ENCODE data around the gene SHQ1. TPM values are rescaled to one million over a fixed set of nuclear protein-coding genes. Genes with fewer than 3 reads are reported as not detected.

The SHQ1 gene
- total and polyA plus RNA-seq, 9 of the 15 experiments (the other 6 are each of a cell fraction or from before 2014, with no cell fraction given) = 9.2 to 25.0 (median 14.1) TPM

GRCh38 chr3:72739531-72740466 is 108.4 kb downstream of the SHQ1 start (continued):
- TF ChIP-seq CCAR2 (IDR thresholded peaks at IDR 0.05; ENCODE audit: low read depth, low read length) (no peak), TCF3 (CRISPR knock-in tag; IDR thresholded peaks at IDR 0.05) (peak; percentile 44), TEAD4 (IDR thresholded peaks at IDR 0.05; ENCODE audit: low read length) (peak; percentile 38), TEAD4 (CRISPR knock-in tag; IDR thresholded peaks at IDR 0.05; ENCODE audit: borderline replicate concordance) (no peak), CXXC5 (CRISPR knock-in tag; IDR thresholded peaks at IDR 0.05) (no peak), MCM5 (IDR thresholded peaks at IDR 0.05; ENCODE audit: low read depth) (no peak), ZFP91 (CRISPR knock-in tag; IDR thresholded peaks at IDR 0.05) (no peak), FOXJ2 (tag; IDR thresholded peaks at IDR 0.05) (peak; percentile 49; the same call in 1 of the 2 replicates), TGIF2 (CRISPR knock-in tag; IDR thresholded peaks at IDR 0.05) (no peak), XRCC4 (IDR thresholded peaks at IDR 0.05; ENCODE audit: extremely low read depth, insufficient read depth, insufficient read length) (no peak), GTF2B (IDR thresholded peaks at IDR 0.05; ENCODE audit: extremely low read depth, insufficient read length) (no peak), NCOA1 (IDR thresholded peaks at IDR 0.05; ENCODE audit: low read depth) (no peak), SP2 (IDR thresholded peaks at IDR 0.05; ENCODE audit: extremely low read depth, low read depth, low read length, poor library complexity, severe bottlenecking) (no peak), RCOR1 (IDR thresholded peaks at IDR 0.05; ENCODE audit: borderline replicate concordance in 1 of 2, low read depth in 2 of 2, low read length in 2 of 2) (peak in 1 of 2 experiments; percentile 42; a peak in 1 of 4 replicates), RBM34 (IDR thresholded peaks at IDR 0.05; ENCODE audit: borderline replicate concordance, insufficient read depth, low read length) (no peak)
- TF ChIP-seq, protein P1, sequence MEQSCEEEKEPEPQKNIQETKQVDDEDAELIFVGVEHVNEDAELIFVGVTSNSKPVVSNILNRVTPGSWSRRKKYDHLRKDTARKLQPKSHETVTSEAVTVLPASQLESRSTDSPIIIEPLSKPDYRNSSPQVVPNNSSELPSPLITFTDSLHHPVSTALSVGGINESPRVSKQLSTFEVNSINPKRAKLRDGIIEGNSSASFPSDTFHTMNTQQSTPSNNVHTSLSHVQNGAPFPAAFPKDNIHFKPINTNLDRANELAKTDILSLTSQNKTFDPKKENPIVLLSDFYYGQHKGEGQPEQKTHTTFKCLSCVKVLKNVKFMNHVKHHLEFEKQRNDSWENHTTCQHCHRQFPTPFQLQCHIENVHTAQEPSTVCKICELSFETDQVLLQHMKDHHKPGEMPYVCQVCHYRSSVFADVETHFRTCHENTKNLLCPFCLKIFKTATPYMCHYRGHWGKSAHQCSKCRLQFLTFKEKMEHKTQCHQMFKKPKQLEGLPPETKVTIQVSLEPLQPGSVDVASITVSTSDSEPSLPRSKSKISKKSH (CRISPR knock-in tag; IDR thresholded peaks at IDR 0.05) = no peak
- TF ChIP-seq, protein P2, sequence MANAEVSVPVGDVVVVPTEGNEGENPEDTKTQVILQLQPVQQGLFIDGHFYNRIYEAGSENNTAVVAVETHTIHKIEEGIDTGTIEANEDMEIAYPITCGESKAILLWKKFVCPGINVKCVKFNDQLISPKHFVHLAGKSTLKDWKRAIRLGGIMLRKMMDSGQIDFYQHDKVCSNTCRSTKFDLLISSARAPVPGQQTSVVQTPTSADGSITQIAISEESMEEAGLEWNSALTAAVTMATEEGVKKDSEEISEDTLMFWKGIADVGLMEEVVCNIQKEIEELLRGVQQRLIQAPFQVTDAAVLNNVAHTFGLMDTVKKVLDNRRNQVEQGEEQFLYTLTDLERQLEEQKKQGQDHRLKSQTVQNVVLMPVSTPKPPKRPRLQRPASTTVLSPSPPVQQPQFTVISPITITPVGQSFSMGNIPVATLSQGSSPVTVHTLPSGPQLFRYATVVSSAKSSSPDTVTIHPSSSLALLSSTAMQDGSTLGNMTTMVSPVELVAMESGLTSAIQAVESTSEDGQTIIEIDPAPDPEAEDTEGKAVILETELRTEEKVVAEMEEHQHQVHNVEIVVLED (CRISPR knock-in tag; IDR thresholded peaks at IDR 0.05) = no peak
- TF ChIP-seq, protein P3, sequence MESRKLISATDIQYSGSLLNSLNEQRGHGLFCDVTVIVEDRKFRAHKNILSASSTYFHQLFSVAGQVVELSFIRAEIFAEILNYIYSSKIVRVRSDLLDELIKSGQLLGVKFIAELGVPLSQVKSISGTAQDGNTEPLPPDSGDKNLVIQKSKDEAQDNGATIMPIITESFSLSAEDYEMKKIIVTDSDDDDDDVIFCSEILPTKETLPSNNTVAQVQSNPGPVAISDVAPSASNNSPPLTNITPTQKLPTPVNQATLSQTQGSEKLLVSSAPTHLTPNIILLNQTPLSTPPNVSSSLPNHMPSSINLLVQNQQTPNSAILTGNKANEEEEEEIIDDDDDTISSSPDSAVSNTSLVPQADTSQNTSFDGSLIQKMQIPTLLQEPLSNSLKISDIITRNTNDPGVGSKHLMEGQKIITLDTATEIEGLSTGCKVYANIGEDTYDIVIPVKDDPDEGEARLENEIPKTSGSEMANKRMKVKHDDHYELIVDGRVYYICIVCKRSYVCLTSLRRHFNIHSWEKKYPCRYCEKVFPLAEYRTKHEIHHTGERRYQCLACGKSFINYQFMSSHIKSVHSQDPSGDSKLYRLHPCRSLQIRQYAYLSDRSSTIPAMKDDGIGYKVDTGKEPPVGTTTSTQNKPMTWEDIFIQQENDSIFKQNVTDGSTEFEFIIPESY (CRISPR knock-in tag; IDR thresholded peaks at IDR 0.05) = peak; percentile 85
